ENCODE measurements around the gene FMN2.

Gene FMN2

DNA sequence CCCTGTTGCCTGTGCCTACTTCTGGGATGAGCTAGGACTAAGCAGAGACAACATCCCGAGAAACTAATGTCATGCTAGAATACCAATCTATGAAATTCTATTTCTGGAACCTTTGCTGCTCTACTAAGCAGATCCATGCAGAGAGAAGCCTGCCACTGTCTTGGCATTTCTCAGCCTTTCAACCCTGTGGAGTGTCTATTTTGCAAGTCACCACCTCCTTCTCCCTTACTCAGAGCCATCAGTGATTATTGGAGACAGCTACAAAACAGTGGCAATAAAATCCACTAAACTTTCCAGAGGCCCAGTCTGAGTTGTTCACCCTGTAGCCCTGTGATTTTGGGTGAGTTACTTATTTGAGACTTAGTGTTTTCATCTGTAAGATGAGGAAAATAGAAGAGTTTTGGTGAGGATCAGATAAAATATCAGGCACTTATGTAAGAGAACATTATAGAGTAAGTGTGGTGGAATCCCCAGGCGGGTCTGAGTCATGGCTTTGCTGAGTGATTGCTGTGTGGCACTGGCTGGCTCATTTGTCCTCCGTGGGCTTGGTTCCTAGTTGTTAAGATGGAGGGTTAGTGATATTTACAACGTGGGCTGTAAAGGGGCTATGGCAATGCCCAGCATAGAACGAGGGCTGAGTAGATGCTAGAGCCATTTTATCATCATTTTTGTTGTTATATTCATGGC is 61.1 kb downstream of the FMN2 start:
- Histone ChIP-seq H3K79me2 (ENCODE audit: control insufficient read depth, low read length) (no peaks in the 10 kb centered on the region), H3K27me3 (ENCODE audit: control insufficient read depth, low read length) (no peaks in the 10 kb centered on the region), H3K36me3 (ENCODE audit: control insufficient read depth, low read length) (no peaks in the 10 kb centered on the region), H3K9me3 (ENCODE audit: control insufficient read depth, insufficient read depth, low read length) (no peaks in the 10 kb centered on the region), H3K4me2 (ENCODE audit: low read length) (no peak overlapping the region), H3K4me3 (ENCODE audit: low read length) (no peak overlapping the region), H3K9me2 (replicated peaks; ENCODE audit: control insufficient read depth, low read length) (no peaks in the 10 kb centered on the region), H4K20me1 (ENCODE audit: control insufficient read depth, insufficient read depth, low read depth, low read length) (no peaks in the 10 kb centered on the region), H3K4me1 (ENCODE audit: control insufficient read depth, low read length) (peaks cover 4% of the 10 kb centered on the region), H3F3A (ENCODE audit: control insufficient read depth, insufficient read depth) (no peaks in the 10 kb centered on the region), H3K27ac (ENCODE audit: low read depth, low read length) (no peak overlapping the region)
- TF ChIP-seq, protein P1, sequence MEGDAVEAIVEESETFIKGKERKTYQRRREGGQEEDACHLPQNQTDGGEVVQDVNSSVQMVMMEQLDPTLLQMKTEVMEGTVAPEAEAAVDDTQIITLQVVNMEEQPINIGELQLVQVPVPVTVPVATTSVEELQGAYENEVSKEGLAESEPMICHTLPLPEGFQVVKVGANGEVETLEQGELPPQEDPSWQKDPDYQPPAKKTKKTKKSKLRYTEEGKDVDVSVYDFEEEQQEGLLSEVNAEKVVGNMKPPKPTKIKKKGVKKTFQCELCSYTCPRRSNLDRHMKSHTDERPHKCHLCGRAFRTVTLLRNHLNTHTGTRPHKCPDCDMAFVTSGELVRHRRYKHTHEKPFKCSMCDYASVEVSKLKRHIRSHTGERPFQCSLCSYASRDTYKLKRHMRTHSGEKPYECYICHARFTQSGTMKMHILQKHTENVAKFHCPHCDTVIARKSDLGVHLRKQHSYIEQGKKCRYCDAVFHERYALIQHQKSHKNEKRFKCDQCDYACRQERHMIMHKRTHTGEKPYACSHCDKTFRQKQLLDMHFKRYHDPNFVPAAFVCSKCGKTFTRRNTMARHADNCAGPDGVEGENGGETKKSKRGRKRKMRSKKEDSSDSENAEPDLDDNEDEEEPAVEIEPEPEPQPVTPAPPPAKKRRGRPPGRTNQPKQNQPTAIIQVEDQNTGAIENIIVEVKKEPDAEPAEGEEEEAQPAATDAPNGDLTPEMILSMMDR (IDR thresholded peaks at IDR 0.05; ENCODE audit: low read depth, low read length, poor library complexity, severe bottlenecking) = no peak
- TF ChIP-seq EZH2phosphoT487 (IDR thresholded peaks at IDR 0.05; ENCODE audit: borderline replicate concordance, low read length) = no peak

DNA sequence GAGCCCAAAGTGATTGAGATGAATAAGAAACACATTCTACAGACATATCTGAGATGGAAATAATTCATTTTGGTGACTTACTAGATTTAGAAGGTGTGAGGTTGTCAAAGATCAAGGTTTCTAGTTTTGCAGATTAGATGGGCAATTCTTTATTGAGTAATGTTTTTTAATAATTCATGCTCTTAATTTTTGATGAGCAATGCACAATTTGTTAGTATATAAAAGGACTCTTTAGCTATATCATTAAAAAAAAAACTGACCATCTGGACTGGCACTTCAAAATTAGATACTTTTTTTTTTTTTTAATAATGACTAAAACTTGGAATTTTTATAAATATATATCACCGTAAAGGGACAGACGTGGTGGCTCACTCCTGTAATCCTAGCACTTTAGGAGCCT is 63.9 kb downstream of the FMN2 start:
- Histone ChIP-seq H3K4me1 (ENCODE audit: control insufficient read depth, low read length) (no peaks in the 10 kb centered on the region), H3K4me2 (ENCODE audit: low read length) (no peak overlapping the region), H3K4me3 (ENCODE audit: low read length) (no peak overlapping the region), H3K27me3 (ENCODE audit: control insufficient read depth, low read length) (no peaks in the 10 kb centered on the region), H3K79me2 (ENCODE audit: control insufficient read depth, low read length) (no peaks in the 10 kb centered on the region), H3F3A (ENCODE audit: control insufficient read depth, insufficient read depth) (no peaks in the 10 kb centered on the region), H3K9me3 (ENCODE audit: control insufficient read depth, insufficient read depth, low read length) (no peaks in the 10 kb centered on the region), H3K36me3 (ENCODE audit: control insufficient read depth, low read length) (no peaks in the 10 kb centered on the region), H3K27ac (ENCODE audit: low read depth, low read length) (no peak overlapping the region), H3K9me2 (replicated peaks; ENCODE audit: control insufficient read depth, low read length) (no peaks in the 10 kb centered on the region), H4K20me1 (ENCODE audit: control insufficient read depth, insufficient read depth, low read depth, low read length) (no peaks in the 10 kb centered on the region)
- TF ChIP-seq, protein P1 (IDR thresholded peaks at IDR 0.05; ENCODE audit: low read depth, low read length, poor library complexity, severe bottlenecking) = no peak
- TF ChIP-seq EZH2phosphoT487 (IDR thresholded peaks at IDR 0.05; ENCODE audit: borderline replicate concordance, low read length) = no peak

DNA sequence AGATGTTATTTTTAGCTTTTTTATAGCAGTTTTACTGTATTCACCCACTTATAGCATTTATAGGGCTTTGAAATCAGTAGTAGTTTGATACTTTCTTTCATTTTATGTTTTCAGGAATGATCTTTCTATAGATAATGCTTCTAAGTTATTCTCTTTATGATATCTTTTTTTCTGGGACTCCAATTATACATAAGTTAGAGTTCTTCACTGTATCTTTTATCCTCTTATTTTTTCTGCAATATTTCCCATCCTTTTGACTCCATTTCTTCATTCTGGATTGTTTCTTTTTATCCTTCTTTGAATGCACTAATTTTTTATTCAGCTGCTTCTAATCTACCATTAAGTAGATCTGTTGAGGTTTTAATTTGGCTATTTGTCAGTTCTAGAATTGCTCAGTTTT is 73.1 kb downstream of the FMN2 start:
- H3K4me2 ChIP-seq (ENCODE audit: low read length) = no peak overlapping the region
- no peaks in the 10 kb centered on the region for H3K27me3 ChIP-seq (ENCODE audit: control insufficient read depth, low read length)
- no peak overlapping the region for H3K27ac ChIP-seq (ENCODE audit: low read depth, low read length)
- H3K4me1 ChIP-seq (ENCODE audit: control insufficient read depth, low read length) = no peaks in the 10 kb centered on the region
- no peaks in the 10 kb centered on the region for H3K9me3 ChIP-seq (ENCODE audit: control insufficient read depth, insufficient read depth, low read length)
- no peaks in the 10 kb centered on the region for H3K79me2 ChIP-seq (ENCODE audit: control insufficient read depth, low read length)
- H3F3A ChIP-seq (ENCODE audit: control insufficient read depth, insufficient read depth) = 0 out of 2 replicates have a peak, but pooled peaks cover 2% of the 10 kb centered on the region
- TF ChIP-seq EZH2phosphoT487 (IDR thresholded peaks at IDR 0.05; ENCODE audit: borderline replicate concordance, low read length) = no peak
- TF ChIP-seq, protein P1 (IDR thresholded peaks at IDR 0.05; ENCODE audit: low read depth, low read length, poor library complexity, severe bottlenecking) = no peak
- no peaks in the 10 kb centered on the region for H3K9me2 ChIP-seq (replicated peaks; ENCODE audit: control insufficient read depth, low read length)
- no peak overlapping the region for H3K4me3 ChIP-seq (ENCODE audit: low read length)
- H3K36me3 ChIP-seq (ENCODE audit: control insufficient read depth, low read length) = no peaks in the 10 kb centered on the region
- no peaks in the 10 kb centered on the region for H4K20me1 ChIP-seq (ENCODE audit: control insufficient read depth, insufficient read depth, low read depth, low read length)

Measured in DOHH2 (cell line).